Testis (tissue), 3 donors: ENCODE data around the gene COPZ1. TPM values are rescaled to one million over a fixed set of nuclear protein-coding genes. Genes with fewer than 3 reads are reported as not detected.

Experiments
- DNase-seq: peaks from one replicate; pipeline ENCODE4 v3.0.0-alpha.2; 2019
- H3K27ac ChIP-seq, 2 donors: fragments of 200-600 bp; sonication (generic); one replicate each; pipeline ENCODE4 v1.5.1; 2019
- H3K27me3 ChIP-seq: fragments of 200-600 bp; sonication (generic); one replicate; pipeline ENCODE4 v1.5.1; 2019
- H3K36me3 ChIP-seq: fragments of 200-600 bp; sonication (generic); one replicate; pipeline ENCODE4 v1.5.1; 2017; ENCODE audit warnings: low read depth; ENCODE audit errors: missing control alignments
- H3K4me1 ChIP-seq: fragments of 200-600 bp; sonication (generic); one replicate; pipeline ENCODE4 v1.5.1; 2019
- H3K4me3 ChIP-seq, 2 donors: fragments of 200-600 bp; sonication (generic); one replicate each; pipeline ENCODE4 v1.5.1; 2017 to 2019
- H3K9me3 ChIP-seq: fragments of 200-600 bp; sonication (generic); one replicate; pipeline ENCODE4 v1.5.1; 2017
- POLR2A ChIP-seq: fragments of 450-650 bp; IDR thresholded peaks from one replicate; pipeline ENCODE4 v1.6.1; 2017; ENCODE audit warnings: antibody characterized with exemption, mild to moderate bottlenecking, moderate library complexity
- WGBS, 2 donors: methylation state at CpG; one replicate each; pipeline ENCODE4 v1.1.5; 2018; 5-methylcytosine and 5-hydroxymethylcytosine counted together
- intact Hi-C: fragments of 100-400 bp; cut with DNase I; formaldehyde crosslinking; loops from one replicate; pipeline ENCODE4 v1.15.1; 2023; ENCODE audit warnings: low total_unique reads
- polyA plus RNA-seq: library from polyadenylated mRNA; stranded (reverse); fragments of 350-450 nt; fragmentation: Illumina TruSeq; extraction: RNeasy Lipid Tissue Mini Kit (QIAGEN cat#74804); gene quantifications from one replicate; pipeline ENCODE4 v1.2.3, GENCODE V29; 2014; ENCODE audit warnings: low read depth, low replicate concordance; ENCODE audit not compliant: insufficient read depth
- total RNA-seq, 2 donors: library from RNA; depleted of rRNA; stranded (reverse); fragments of >200 nt; gene quantifications; one replicate each; pipeline ENCODE4 v1.2.3, GENCODE V29; 2016
- TF ChIP-seq, protein P1 (sequence below), 3 experiments: fragments of 450-650 bp in 2 of 3; fragments of 200-600 bp in 1 of 3; sonication (generic) in 1 of 3; IDR thresholded peaks; one replicate each; pipeline ENCODE4 v1.5.1; 2016 to 2019; ENCODE audit warnings: antibody characterized with exemption in 3 of 3, mild to moderate bottlenecking in 2 of 3, moderate library complexity in 1 of 3

The COPZ1 gene
- total and polyA plus RNA-seq, 3 donors from 2014 or later = 45.9 to 123 (median 63.9) TPM

- Histone ChIP-seq H3K4me1 (peaks cover 40% of the 10 kb centered on the region), H3K4me3 (no peak overlapping the region), H3K27ac (no peak overlapping the region), H3K9me3 (no peaks in the 10 kb centered on the region), H3K36me3 (no peaks in the 10 kb centered on the region), H3K27me3 (no peaks in the 10 kb centered on the region)
- intact Hi-C loops = no loop called here
- no peak for DNase-seq
- no peak for TF ChIP-seq POLR2A
- TF ChIP-seq, protein P1, sequence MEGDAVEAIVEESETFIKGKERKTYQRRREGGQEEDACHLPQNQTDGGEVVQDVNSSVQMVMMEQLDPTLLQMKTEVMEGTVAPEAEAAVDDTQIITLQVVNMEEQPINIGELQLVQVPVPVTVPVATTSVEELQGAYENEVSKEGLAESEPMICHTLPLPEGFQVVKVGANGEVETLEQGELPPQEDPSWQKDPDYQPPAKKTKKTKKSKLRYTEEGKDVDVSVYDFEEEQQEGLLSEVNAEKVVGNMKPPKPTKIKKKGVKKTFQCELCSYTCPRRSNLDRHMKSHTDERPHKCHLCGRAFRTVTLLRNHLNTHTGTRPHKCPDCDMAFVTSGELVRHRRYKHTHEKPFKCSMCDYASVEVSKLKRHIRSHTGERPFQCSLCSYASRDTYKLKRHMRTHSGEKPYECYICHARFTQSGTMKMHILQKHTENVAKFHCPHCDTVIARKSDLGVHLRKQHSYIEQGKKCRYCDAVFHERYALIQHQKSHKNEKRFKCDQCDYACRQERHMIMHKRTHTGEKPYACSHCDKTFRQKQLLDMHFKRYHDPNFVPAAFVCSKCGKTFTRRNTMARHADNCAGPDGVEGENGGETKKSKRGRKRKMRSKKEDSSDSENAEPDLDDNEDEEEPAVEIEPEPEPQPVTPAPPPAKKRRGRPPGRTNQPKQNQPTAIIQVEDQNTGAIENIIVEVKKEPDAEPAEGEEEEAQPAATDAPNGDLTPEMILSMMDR (IDR thresholded peaks at IDR 0.05) = no peak
- WGBS, 2 donors = 98% methylated on average over 4 of the region's 4 CpGs
Observed at GRCh38 chr12:54333420-54334034, 8.6 kb downstream of the COPZ1 start.

DNA sequence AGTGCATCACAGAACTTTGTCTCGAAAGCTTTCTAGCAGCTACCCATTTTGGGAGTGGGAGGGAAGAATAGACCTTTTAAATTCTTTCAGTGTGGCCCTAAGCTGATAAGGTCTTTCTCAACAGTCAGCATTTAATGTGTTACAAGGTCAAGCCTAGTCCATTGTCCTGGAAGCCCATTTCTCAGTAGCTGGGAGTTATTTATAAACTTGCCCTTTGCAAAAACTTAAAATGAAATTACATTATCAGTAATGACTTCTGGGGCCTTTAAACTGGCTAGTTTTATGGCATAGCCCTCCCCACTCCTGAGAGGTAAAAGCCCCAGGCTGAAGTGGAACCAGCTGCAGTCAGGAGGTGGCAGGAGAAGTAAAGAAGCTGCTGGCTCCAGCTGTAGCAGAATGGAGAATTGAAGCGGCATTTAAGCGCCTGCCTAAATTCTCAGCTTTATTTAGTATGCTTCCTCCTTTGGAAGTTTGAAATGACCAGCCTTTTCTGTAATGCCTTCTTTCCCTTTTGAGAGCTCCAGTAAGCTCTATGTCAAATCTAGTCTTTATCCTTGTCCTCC, 12.4 kb downstream of the COPZ1 start:
- no peaks in the 10 kb centered on the region for H3K27me3 ChIP-seq
- H3K4me1 ChIP-seq = peaks cover 42% of the 10 kb centered on the region
- no peaks in the 10 kb centered on the region for H3K9me3 ChIP-seq
- peak overlapping the region; percentile 36 to 82 for H3K27ac ChIP-seq
- WGBS, 2 donors = 40 to 41% methylated on average over 3 of the region's 3 CpGs
- no peaks in the 10 kb centered on the region for H3K36me3 ChIP-seq
- H3K4me3 ChIP-seq = no peak overlapping the region
- DNase-seq = peak; percentile 45
- TF ChIP-seq, protein P1 (IDR thresholded peaks at IDR 0.05) = no peak
- no peak for TF ChIP-seq POLR2A
- intact Hi-C loops = no loop called here

DNA sequence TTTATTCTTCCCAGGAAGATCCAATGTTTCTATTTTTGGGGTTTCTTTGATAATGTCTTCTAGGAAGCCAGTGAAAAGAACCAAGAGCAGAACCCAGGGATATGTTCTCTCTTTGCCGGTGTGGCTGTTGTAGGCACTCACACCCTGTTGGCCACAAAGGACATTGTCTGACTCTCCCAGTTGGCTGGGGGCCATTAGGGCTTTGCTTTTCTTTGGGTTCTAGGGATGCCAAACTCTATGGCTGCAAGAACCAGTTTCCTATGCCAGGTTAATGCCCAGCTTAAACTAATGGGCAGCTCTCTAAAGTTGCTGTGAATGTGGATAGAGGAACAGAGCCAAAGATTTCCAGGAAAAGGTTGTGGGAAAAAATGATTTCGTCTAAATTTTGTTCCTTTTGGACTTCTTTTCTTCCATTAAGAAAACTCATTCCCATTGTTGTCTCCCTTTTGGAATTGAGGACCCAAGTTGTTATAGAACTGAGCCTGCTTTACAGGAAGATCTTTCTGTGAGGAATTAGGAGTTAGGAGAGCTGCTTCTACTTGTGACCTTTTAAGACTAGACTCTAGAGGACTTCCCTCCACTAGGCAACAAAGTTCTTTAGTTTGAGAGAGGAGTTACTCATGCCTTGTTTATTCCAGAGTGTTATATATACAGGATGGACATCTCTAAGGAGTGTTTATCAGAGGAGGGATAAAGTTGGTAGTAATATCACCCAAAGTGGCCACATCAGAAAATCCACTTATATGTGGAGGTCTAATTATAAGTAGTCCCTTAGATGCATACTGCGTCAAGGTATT, 13.1 kb downstream of the COPZ1 start:
- Histone ChIP-seq H3K27ac (peak overlapping the region; percentile 36 to 82), H3K9me3 (no peaks in the 10 kb centered on the region), H3K4me3 (no peak overlapping the region), H3K36me3 (no peaks in the 10 kb centered on the region), H3K27me3 (no peaks in the 10 kb centered on the region), H3K4me1 (peaks cover 42% of the 10 kb centered on the region)
- intact Hi-C loops = no loop called here
- DNase-seq = no peak
- TF ChIP-seq POLR2A = no peak
- TF ChIP-seq, protein P1 (IDR thresholded peaks at IDR 0.05) = no peak
- WGBS, 2 donors = 51 to 54% methylated on average over 3 of the region's 3 CpGs

DNA sequence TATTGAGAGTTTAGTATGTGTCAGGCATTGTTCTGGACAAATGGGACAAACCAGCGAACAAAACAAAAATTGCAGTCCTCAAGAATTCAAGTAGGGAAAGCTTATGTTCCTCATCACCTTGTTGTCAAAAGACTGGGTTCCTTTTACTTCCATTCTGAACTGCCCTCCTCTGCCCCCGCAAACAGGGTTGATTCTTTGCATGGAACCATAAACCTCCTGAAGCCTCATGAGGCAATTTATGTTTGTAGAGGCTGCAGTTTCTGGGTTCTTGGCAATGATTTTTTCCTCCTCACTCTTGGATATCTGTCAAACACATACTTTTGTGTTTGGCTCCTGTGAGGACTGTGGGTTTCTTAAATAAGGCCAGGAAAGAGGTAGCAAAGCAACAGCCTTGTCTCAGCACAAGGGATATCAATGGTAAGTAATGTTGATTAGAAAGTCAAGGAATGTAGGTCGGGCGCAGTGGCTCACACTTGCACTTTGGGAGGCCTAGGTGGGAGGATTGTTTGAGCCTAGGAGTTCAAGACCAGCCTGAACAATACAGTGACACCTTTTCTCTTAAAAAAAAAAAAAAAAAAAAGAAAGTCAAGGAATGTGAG, 13.9 kb downstream of the COPZ1 start:
- no peaks in the 10 kb centered on the region for H3K36me3 ChIP-seq
- no peak for DNase-seq
- H3K4me3 ChIP-seq = no peak overlapping the region
- peaks cover 42% of the 10 kb centered on the region for H3K4me1 ChIP-seq
- H3K9me3 ChIP-seq = no peaks in the 10 kb centered on the region
- TF ChIP-seq, protein P1 (IDR thresholded peaks at IDR 0.05) = no peak
- no peak for TF ChIP-seq POLR2A
- no peaks in the 10 kb centered on the region for H3K27me3 ChIP-seq
- H3K27ac ChIP-seq = peak overlapping the region in 1 of 2 donors; percentile 50
- 59 to 74% methylated on average over 4 of the region's 4 CpGs for WGBS, 2 donors
- intact Hi-C loops = no loop called here
